Astrocyte (in vitro differentiated cells and primary cell): ENCODE data around the gene SORL1.

ENCODE experiments used
- CTCF ChIP-seq: IDR thresholded peaks from 2 replicates; pipeline ENCODE4 v1.5.1; 2011; ENCODE audit warnings: low read depth, mild to moderate bottlenecking, inconsistent platforms, low read length, moderate library complexity; ENCODE audit not compliant: insufficient read depth
- EZH2 ChIP-seq: IDR thresholded peaks from 2 replicates; pipeline ENCODE4 v1.6.1; 2012; ENCODE audit warnings: mild to moderate bottlenecking, low read length, inconsistent platforms; ENCODE audit not compliant: insufficient read depth

GRCh38 chr11:121534131-121535093 lies 82.3 kb downstream of the SORL1 start:
- TF ChIP-seq CTCF: peak; percentile 29
- no peak for TF ChIP-seq EZH2
